Activated T-helper 1 cell treated with Interleukin-2 at 50 U/mL for 16 hours (primary cell): ENCODE data around the gene ARHGAP45.

ENCODE experiments used
- DNase-seq: peaks from one replicate; pipeline ENCODE4 v3.0.0-alpha.2; 2020; ENCODE audit warnings: low read depth

Gene ARHGAP45

DNA sequence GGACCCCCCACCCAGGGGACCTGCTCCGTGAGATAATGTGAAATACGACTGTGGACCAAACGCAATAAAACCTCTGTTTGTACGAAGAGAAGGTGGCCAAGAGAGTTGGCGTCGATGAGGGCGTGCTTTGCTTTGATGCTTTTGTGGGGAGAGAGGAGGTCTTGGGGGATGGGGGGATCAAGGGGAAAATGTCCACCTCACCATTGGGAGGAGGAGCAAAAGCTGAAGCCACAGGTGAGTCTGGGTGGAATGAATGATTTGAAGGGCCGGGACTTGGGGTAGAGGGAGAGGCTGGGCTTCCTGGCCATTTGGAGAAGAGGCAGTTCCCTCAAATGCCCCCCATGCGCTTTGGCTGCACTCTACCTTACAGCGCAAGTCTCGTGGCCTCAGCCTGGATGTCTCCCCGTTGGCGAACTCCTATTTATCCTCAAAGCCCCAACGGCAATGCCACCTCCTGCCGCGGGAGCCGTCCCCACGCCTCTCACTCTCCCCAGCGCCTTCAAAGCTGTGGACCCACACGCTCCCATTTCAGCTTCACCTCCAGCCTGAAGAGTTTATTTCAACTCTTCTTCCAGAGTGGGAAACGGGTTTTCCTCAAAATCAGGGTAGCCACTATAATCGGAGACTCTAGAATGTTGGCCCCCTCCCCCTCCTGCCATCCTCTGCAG is 27.9 kb upstream of the ARHGAP45 start:
- DNase-seq, result no peak

DNA sequence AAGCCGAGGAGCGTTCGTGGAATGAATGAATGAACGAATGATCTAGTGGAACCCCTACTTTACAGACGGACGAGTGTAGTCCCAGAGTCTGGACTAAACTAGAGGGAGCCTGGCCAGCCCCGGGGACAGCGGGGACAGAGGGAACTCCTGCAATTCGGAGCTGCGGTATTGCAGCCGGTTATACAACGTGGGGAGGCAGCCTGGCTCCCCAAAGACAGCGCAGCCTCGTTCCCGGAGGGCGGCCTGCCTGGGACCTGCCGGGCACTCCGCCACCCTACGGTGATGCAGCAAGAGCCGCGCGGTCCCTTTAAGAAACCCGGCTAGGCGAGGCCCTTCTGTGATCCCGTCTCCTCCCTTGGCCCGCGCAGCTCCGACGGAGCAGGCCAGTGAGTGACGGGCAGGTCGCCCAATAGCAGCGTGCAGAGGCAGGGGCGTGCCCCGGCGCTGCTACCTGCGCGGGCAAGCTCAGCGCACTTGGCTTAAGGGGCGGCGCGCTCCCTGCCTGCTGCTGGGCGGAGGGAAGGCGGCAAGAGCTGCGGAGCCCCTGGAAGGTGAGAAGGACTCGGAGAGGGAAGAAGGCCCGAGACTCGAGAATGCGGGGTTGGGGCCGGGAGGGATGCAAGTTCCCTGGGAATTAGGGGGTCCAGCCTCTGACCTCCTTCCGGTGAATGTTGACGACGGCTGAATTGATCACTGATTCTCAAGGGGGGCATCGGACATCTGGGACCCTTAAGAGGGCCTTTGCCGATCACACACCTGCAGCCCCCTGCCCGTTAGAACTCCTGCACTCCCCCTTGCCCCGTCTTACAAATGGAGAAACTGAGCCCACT is 27.1 kb upstream of the ARHGAP45 start, which contains the start of gene ABCA7:
ABCA7 (plus strand) TSS at position 462 of the 830 bp plus-strand sequence. CDS start 1,255 bp downstream, outside the sequence.
- DNase-seq, result peak; percentile 99

DNA sequence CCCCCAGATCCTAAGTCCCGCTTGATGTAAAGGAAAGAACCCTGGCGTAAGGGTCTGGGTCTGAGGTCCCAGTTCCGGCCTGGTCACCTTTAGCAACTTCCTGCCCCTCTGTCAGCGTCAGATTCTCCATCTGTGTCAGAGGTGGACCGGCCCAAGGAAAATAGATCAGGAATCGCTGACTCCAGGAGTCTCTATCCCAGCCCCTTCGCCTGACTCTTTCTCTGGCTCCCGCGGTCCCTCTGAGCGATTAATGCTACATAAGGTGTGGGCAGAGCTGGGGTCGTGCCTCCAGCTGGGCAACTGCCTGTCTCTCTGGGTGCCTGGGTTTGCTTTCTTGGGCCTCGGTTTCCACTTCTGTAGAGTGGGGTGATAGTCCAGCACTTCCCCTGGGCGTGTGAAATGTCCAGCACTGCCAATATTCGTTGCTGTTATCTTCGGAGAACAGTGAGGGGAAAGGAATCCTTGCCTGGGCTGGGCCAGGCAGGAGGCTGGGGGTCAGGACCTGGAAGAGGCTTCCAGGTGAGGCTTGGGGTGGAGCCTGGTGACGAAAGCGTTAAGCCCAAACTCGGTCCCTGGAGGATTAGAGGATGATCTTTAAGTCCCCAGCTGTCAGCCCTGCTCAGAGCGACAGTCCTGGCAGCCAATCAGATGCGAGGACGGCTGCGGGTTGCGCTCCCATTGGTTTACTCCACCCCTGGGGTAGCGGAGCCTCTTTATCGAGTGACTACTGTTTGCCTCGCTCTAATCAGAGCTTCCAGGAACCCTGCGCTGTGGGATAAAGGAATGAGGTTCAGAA is 26.3 kb upstream of the ARHGAP45 start:
- peak; percentile 84 for DNase-seq

DNA sequence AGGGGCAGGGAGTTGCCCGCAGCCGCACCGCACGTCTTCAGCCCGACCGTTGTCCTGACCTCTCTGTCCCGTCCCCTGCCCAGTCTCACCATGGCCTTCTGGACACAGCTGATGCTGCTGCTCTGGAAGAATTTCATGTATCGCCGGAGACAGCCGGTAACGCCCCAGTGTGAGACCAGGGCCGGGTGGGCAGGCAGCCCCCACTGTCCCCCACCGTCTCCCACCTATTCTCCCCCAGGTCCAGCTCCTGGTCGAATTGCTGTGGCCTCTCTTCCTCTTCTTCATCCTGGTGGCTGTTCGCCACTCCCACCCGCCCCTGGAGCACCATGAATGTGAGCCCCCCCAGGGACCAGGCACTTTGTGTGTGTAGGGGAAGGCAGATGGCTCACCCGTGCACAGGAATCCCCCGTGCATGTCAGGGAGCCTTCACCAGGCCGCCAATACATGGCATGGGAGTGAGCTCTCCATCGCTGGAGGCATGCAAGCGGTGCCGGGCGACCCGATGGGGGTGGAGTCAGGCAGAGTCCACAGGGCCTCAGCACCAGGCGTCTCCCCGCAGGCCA is 25.6 kb upstream of the ARHGAP45 start:
- no peak for DNase-seq

DNA sequence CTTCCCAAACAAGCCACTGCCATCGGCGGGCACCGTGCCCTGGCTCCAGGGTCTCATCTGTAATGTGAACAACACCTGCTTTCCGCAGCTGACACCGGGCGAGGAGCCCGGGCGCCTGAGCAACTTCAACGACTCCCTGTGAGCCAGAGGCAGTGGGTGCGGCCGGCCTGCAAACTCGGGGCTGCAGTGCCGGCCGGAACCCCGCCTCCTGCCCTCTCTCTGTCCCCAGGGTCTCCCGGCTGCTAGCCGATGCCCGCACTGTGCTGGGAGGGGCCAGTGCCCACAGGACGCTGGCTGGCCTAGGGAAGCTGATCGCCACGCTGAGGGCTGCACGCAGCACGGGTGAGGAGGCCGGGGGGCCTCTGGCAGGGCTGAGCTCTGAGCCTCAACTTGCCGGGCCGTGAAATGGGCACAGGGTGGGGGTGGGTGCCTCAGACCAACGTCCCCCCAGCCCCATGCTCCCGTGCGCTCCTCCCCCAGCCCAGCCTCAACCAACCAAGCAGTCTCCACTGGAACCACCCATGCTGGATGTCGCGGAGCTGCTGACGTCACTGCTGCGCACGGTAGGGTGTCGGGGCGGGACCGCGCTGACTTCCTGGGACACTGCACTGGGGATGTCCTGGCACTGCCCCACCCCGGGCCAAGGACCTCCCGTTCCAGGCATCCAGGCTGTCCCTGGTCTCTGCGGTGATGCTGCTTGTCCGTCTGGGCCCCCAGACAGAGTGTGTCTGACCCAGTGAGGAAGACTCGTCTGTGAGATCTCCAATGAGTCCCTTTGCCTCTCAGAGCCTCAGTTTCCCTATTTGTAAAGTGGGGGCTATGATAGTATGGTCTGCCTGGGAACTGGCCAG is 24.9 kb upstream of the ARHGAP45 start:
- DNase-seq, result no peak

DNA sequence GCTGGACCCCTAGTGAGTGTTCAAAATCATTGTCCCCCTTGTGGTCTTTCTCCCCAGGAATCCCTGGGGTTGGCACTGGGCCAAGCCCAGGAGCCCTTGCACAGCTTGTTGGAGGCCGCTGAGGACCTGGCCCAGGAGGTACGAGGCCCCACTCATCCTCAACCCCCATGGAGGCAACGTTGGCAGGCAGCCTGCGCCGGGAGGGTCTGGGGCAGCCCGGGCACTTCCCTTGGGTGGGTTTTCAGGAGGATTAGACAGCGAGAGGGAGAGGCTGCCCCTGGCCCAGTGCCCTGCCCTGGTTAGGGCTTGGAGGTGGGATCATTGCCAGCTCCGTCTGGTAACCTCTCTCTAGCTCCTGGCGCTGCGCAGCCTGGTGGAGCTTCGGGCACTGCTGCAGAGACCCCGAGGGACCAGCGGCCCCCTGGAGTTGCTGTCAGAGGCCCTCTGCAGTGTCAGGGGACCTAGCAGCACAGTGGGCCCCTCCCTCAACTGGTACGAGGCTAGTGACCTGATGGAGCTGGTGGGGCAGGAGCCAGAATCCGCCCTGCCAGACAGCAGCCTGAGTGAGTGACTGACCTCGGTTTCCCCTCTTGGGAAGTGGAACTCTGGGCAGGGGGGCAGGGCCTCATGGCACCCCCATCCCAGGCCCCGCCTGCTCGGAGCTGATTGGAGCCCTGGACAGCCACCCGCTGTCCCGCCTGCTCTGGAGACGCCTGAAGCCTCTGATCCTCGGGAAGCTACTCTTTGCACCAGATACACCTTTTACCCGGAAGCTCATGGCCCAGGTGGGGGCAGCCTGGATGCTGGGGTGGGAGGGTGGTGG is 24.1 kb upstream of the ARHGAP45 start:
- DNase-seq, result no peak

DNA sequence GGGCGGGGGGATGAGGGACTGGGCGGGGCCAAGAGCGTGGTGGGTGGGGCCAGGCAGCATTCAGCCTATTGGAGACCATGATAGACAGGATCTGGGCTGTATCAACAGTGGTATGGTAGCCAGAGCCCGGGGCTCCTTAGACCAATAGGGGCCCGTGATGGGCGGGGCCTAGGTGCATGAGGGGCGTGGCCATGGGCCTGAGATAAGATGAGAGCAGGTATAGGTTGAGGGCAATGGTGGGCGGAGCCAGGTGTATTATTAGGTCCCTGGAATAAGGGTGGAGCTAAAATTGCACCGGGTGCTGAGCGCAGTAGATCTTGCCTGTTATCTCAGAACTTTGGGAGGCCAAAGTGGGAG is 21.7 kb upstream of the ARHGAP45 start:
- DNase-seq, result no peak

DNA sequence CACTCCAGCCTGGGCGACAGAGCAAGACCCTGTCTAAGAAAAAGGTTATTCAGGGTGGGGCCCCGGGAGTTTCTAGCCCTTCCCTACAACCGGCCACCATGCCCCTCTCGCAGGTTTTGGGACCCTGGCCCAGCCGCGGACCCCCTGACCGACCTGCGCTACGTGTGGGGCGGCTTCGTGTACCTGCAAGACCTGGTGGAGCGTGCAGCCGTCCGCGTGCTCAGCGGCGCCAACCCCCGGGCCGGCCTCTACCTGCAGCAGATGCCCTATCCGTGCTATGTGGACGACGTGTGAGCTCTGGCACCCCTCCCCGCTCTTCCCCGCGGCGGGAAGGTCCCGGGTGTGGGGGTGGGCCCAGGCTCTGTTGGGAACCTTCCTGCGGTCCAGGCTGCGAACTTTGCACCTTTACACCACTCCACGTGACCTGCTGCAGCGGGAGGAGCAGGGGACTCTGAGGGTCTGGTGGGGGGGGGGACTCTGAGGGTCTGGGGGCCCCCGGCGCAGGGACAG is 20.8 kb upstream of the ARHGAP45 start:
- DNase-seq, result no peak

DNA sequence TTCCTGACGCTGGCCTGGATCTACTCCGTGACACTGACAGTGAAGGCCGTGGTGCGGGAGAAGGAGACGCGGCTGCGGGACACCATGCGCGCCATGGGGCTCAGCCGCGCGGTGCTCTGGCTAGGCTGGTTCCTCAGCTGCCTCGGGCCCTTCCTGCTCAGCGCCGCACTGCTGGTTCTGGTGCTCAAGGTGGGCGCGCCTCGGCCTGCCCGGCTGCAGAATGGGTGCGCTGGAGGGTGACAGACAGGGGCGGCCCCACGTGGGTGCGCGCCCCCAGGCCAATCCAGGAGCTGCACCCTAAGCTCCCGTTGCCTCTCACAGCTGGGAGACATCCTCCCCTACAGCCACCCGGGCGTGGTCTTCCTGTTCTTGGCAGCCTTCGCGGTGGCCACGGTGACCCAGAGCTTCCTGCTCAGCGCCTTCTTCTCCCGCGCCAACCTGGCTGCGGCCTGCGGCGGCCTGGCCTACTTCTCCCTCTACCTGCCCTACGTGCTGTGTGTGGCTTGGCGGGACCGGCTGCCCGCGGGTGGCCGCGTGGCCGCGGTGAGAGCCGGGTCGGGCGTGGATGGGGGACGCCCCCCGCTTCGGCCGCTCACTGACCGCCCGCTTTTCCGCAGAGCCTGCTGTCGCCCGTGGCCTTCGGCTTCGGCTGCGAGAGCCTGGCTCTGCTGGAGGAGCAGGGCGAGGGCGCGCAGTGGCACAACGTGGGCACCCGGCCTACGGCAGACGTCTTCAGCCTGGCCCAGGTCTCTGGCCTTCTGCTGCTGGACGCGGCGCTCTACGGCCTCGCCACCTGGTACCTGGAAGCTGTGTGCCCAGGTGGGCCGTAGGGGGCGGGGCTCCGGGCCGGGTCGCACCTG is 19.9 kb upstream of the ARHGAP45 start:
- DNase-seq, result no peak

DNA sequence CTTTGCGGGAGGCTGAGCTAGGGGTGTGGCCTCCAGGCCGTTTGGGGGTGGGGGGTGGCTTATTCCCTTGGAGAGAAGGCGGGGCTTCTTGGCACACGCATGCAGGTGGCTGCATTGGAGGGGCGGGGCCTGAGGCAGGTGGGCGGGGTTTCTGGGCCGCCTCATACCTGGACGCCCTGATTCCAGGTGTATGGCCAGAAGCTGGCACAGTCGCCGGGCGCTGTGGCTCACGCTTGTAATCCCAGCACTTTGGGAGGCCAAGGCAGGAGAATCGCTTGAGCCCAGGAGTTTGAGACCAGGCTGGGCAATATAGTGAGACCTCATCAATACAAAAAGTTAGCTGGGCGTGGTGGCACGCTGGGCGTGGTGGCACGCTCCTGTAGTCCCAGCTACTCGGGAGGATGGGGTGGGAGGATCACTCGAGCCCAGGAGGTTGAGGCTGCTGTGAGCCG is 19.2 kb upstream of the ARHGAP45 start:
- no peak for DNase-seq

DNA sequence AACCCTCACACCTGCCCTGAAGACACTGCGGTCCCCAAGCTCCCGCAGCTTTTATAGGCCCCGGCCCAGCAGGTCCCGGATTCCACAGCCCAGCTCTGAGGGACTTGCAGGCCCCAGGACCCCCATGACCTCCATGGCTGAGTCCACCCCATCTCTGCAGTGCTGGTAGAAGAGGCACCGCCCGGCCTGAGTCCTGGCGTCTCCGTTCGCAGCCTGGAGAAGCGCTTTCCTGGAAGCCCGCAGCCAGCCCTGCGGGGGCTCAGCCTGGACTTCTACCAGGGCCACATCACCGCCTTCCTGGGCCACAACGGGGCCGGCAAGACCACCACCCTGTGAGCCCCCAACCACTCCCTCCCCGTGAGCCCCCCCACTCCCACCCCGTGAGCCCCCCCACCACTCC is 17.9 kb upstream of the ARHGAP45 start:
- no peak for DNase-seq

DNA sequence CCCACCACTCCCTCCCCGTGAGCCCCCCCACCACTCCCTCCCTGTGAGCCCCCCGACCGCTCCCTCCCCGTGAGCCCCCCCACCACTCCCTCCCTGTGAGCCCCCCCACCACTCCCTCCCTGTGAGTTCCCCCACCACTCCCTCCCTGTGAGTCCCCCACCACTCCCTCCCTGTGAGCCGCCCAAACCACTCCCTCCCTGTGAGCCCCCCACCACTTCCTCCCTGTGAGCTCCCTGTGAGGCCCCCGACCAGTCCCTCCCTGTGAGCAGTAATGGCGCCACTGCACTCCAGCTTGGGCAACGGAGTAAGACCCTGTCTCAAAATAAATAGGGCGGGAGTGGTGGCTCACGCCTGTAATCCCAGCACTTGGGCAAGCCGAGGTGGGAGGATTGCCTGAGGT is 17.2 kb upstream of the ARHGAP45 start:
- DNase-seq, result no peak

DNA sequence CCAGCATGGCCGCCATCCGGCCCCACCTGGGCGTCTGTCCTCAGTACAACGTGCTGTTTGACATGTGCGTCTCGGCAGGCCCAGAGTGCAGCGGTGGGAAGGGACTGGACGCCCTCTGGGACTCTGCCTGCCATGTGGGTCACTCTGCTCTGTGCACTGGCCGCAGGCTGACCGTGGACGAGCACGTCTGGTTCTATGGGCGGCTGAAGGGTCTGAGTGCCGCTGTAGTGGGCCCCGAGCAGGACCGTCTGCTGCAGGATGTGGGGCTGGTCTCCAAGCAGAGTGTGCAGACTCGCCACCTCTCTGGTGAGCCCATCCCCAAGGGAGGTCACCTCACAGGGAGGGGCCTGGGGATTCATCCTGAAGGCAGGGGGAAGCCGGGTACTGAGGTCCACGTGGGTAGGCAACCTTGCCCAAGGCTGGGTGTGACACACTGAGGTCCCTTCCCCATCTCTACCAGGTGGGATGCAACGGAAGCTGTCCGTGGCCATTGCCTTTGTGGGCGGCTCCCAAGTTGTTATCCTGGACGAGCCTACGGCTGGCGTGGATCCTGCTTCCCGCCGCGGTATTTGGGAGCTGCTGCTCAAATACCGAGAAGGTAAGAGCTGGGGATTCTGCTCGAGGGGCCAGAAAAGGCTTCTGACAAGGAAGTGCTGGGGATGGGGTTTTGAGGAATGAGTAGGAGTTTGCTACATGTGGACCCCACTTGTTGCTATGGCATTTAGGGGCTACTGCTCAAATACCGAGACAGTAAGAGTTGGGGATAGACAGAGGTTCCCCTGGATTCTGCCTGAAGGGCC is 15.8 kb upstream of the ARHGAP45 start:
- no peak for DNase-seq

DNA sequence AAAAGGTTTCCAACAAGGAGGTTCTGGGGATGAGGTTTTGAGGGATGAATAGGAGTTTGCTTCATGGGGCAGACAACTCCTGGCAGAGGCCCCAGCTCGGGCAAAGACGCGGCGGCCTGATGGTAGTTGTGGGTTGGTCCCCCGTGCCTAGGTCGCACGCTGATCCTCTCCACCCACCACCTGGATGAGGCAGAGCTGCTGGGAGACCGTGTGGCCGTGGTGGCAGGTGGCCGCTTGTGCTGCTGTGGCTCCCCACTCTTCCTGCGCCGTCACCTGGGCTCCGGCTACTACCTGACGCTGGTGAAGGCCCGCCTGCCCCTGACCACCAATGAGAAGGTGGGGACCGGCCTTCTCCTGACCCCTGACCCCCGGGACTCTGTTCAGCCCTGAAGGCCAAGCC is 15.2 kb upstream of the ARHGAP45 start:
- DNase-seq, result no peak

DNA sequence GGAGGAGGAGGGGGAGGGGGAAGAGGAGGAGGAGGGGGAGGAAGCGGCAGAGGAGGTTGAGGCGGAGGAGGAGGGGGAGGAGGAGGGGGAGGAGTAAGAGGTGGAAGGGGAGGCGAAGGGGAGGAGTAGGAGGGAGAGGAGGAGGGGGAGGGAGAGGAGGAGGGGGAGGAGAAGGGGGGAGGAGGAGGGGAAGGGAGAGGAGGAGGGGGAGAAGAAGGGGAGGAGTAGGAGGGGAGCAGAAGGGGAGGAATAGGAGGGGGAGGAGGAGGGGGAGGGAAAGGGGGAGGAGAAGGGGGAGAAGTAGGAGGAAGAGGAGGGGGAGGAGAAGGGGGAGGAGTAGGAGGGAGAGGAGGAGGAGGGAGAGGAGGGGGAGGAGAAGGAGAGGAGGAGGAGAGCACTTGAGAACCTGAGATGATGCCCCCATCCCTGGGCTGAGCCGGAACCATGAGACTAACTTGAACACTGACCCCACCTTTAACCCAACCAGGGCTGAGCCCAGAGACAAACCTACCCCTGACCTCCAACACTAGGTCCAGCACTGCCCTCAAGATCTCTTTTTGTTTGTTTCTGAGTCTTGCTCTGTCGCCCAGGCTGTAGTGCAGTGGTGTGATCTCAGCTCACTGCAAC is 14.5 kb upstream of the ARHGAP45 start:
- no peak for DNase-seq

DNA sequence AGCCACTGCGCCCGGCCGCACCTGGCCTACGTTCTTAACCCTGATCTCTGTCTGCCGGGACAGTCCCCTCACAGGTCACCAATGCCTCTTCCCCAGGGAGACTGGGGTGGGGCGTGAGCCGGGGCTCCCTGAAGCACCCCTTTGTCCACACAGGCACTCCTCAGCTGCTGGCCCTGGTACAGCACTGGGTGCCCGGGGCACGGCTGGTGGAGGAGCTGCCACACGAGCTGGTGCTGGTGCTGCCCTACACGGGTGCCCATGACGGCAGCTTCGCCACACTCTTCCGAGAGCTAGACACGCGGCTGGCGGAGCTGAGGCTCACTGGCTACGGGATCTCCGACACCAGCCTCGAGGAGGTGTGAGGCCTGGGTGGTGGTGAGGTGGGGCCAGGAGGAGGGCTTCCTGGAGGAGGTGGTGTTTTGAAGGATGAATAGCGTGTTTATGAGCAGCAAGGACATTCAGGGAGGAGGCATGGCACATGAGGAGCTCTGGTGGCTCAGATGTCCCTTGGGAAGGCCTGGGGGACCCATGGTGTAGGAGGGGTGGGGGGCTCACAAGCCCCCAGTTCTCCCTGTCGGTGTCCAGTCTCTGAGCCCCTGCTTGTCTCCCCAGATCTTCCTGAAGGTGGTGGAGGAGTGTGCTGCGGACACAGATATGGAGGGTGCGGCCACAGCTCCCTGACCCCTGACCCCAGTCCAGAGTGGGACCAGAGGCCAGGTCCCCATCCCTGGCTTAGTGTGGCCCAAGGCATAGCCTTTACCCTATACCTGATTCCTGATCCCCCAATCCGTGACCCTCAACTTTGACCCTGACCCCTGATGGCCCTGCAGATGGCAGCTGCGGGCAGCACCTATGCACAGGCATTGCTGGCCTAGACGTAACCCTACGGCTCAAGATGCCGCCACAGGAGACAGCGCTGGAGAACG is 13.5 kb upstream of the ARHGAP45 start:
- no peak for DNase-seq
